GM18951 (cell line): ENCODE measurements around the gene APOD.

ENCODE experiments used
- POLR2A ChIP-seq: IDR thresholded peaks from 4 replicates; pipeline ENCODE4 v1.6.1; 2011; ENCODE audit warnings: mild to moderate bottlenecking; ENCODE audit not compliant: insufficient read length, insufficient read depth; ENCODE audit errors: extremely low read depth
- in situ Hi-C: fragments of 300-500 bp; cut with MboI; formaldehyde crosslinking; loops from one replicate; pipeline ENCODE4 v1.12.0; 2022; ENCODE audit warnings: low sequenced_read_pairs, mixed read lengths, inconsistent platforms; ENCODE audit not compliant: unreplicated experiment

Gene APOD

DNA sequence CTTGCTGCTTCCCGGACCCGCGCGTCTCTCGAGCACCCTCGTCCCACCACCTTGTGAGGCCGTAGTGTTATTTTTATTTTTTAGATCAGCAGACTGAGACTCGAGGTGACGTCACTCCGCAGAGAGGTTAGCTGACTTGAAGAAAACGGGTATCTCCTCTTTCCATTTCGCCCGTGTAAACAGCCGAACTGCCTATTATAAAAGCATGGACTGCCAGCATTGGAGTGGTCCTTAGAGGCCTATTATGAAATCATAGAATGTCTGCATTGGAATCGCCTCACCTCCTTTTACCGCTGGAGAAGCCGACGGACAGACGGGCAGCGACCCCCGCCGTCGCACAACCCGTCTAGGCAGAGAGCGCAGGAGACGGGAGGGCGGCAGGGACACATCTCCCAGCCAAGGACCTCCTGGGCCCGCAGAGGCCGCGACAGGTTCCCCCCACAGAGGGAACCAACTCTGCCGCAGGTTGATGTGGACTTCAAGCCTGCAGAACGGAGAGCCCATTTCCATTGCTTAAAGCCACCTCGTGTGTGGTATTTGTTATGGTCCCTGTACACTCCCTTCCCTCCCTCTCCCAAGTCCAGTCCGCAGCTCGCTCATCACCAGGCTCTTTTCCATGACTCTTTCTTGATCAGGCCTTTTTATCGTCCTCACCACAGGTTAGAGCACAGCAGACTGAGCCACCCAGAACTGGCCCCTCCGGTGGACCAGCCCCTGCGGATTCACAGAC is 40.1 kb downstream of the APOD start:
- in situ Hi-C loops: loop anchor here (25.0 kb wide), 2 partner anchors 406 to 856 kb away; partner anchors contain the start of gene FAM43A
- TF ChIP-seq POLR2A: no peak

DNA sequence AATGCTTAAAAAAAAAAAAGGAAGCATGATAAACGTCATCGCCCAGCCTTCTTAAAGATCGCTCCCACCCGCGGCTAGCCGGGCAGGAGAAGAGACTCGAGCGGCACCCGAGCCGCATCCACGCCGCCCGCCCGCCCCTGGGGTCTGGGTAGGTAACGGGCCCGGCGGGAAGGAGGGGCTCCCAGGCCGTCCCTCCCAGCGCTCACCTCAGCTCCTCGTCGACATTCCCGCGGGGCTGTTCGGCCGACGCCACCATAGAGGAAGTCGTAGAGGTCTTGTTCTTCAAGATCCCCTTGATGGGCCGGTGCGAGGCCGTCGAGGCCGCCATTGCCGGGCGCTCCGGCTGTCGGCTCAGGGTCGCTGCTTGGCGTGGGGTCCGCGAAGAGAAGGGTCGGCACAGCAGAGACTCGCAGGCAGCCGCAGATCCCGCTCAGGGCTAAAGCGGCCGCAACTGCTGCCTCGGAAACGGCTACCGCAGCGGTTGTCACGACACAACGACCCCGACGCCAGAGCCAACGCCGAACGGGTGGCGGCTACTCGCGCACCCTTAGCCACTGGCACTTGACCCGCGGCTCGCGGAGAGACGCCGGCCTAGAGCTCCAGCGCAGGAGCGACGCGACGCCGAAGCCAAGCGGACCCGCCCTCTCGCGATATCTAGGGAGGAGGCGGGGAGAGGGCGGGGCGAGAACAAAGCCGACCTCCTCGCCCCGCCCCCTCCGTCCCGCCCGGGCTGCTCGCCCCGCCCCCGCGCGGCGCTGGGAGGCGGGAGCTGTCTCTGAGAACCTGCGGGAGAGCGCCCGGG is 40.8 kb downstream of the APOD start, which contains the start of gene PPP1R2:
TSS of gene PPP1R2 (minus strand) at position 628 of the 802 bp plus-strand sequence. CDS start at position 328, 300 bp downstream.
- peak; percentile 98 for TF ChIP-seq POLR2A
- in situ Hi-C loops: loop anchor here (25.0 kb wide), 2 partner anchors 406 to 856 kb away; partner anchors contain the start of gene FAM43A

DNA sequence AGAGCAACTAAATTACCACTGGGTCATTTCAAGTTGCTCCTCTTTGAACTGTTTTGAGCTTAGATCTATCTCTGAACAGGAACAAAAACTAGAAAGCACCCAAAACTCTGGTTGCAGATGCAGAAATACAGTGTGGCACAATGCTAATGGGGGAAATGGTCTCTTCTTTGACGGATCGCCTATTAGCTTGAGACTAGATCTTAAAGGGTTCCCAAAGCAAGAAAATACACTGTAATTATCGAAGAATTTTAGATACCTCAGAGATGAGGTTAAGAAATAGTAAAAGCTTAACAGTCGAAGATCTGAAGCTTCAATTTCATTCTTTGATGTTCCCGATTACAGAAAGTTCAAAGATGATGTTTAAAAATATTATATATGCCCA is 41.4 kb downstream of the APOD start:
- in situ Hi-C loops: loop anchor here (25.0 kb wide), 2 partner anchors 405 to 855 kb away; partner anchors contain the start of gene FAM43A
- TF ChIP-seq POLR2A: no peak

DNA sequence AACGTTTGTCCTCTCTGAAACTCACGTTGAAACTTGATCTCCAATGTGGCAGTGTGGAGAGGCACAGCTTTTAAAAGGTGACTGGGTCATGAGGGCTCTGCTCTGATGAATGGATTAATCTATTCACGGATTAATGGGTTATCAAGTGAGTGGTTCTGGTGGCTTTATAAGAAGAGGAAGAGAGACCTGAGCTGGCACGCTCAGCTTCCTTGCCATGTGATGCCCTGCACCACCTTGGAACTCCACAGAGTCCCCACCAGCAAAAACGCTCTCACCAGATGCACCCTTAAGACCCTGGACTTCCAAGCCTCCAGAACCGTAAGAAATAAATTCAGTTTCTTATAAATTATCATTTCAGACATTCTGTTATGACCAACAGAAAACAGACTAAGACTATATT is 43.2 kb downstream of the APOD start:
- no peak for TF ChIP-seq POLR2A
- in situ Hi-C loops: loop anchor here (25.0 kb wide), 2 partner anchors 403 to 853 kb away; partner anchors contain the start of gene FAM43A

DNA sequence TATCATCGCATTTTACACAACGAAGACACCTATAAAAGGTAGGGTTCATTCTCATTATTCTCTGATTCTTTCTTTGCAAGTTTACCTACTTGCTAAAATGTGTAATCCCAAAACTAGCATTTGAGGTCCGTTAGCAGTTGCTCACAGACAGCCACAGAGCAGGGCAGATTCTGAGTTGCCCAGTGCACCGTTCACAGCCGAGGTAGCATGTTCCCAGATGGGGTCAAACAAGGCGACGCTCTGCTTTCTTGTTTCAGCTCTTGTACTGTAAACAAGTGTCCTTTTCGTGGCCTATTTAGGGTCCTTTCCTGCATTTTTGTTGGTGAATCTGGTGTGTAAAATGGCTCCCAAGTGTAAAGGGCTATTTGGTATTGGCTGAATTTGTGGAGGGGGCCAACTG is 43.7 kb downstream of the APOD start:
- in situ Hi-C loops: loop anchor here (25.0 kb wide), 2 partner anchors 403 to 853 kb away; partner anchors contain the start of gene FAM43A
- no peak for TF ChIP-seq POLR2A

DNA sequence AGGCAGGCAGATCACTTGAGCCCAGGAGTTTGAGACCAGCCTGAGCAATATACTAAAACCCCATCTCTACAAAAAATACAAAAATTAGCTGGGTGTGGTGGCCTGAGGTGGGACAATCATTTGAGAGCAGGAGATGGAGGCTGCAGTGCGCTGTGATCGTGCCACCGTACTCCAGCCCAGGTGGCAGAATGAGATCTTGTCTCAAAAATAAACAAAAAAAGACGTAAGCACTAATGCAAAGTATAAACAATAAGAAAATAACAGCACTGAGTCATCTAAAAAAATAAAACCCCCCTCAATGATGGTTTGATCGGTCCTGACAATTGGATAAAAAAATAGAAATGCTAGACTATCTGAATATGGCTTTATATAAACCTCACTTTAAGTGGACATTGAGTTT is 44.3 kb downstream of the APOD start:
- no peak for TF ChIP-seq POLR2A
- in situ Hi-C loops: loop anchor here (25.0 kb wide), 2 partner anchors 402 to 852 kb away; partner anchors contain the start of gene FAM43A

DNA sequence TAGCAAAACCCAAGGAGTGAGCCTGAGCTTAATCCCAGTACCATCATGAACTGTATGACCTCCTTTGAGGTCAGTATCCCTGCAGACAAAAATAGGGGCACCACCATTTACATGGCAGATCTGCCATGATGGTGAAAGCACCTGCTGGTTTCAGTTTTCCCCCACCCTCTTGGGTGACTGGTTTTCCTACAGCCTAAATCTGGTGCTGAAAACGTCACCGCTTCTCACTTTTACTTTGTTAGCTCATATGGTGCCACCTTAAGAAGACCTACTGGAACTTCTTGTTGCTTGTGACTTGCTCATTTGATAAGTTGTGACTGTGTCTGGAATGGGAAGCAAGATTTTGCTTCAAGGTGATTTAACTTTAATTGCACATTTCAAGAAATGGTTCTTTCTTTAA is 45.7 kb downstream of the APOD start:
- no peak for TF ChIP-seq POLR2A
- in situ Hi-C loops: loop anchor here (25.0 kb wide), 2 partner anchors 401 to 851 kb away; partner anchors contain the start of gene FAM43A

DNA sequence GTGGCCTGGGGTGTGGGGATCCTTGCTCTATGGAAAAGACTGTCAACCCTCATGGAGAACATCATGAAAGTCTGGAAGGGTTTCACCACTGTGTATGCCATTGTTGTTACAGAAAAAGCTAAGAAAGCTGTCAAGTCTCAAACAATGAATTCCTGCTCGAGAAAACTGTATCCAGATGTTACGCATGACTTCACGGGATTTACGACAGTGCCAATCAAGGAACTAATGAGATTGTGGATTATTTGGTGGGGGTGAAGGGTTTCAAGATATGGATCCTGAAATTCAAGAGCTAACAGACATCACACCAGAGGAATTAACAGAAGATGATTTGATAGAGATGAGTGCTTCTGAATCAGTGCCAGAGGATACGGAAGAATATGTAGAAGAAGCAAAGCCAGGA is 48.4 kb downstream of the APOD start:
- in situ Hi-C loops: loop anchor here (25.0 kb wide), 2 partner anchors 398 to 848 kb away; partner anchors contain the start of gene FAM43A
- TF ChIP-seq POLR2A: no peak

DNA sequence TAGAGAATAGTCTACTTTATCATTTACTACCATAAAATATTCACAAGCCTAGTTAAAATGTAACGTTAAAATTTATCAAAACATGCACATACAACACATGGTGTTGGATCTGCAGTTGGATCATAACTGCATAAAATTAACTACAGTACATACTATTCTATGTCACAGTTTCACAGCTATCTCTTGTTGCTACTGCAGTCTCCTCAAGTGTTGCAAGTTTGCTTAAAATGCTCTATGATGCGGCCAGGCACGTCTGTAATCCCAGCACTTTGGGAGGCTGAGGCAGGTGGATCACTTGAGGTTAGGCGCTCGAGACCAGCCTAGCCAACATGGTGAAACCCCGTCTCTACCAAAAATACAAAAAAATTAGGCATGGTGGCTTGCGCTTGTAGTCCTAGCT is 50.9 kb downstream of the APOD start:
- TF ChIP-seq POLR2A: no peak

DNA sequence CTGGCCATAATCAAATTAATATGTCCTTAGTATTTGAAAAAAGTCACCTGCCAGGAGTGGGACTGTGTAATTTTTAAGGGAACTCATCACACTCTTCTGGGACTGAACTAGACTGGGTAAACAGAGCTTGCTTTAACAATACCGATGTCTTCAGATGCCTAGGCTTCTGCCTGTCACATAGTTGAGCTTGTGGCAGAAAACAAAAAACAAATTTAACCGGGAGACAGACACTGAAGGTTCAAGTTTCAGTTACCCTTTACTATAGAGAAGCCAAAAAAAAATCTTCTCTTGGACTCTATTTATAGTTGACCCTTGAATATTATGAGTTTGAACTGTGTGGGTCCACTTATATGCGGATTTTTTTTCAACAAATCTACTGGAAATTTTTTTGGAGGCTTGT is 51.4 kb downstream of the APOD start:
- no peak for TF ChIP-seq POLR2A
- in situ Hi-C loops: loop anchor here (25.0 kb wide), 2 partner anchors 395 to 845 kb away; partner anchors contain the start of gene FAM43A

More for the DNA sequence above, 50.9 kb downstream of the APOD start:
- in situ Hi-C loops: loop anchor here (25.0 kb wide), 2 partner anchors 396 to 846 kb away; partner anchors contain the start of gene FAM43A

DNA sequence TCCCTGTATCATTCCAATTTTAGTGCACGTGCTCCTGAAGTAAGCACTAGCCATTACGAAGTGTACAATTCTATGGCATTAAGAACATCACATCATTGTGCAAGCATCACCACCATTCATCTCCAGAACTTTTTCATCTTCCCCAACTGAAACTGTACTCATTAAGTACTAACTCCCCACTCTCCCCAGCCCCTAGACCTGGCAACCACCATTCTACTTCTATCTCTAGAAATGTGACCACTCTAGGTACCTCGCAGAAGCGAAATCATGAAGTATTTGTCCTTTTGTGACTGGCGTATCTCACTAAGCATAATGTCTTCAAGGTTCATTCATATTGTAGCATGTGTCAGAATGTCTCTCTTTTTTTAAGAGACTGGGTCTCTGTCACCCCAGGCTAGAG is 52.1 kb downstream of the APOD start:
- in situ Hi-C loops: loop anchor here (25.0 kb wide), 2 partner anchors 394 to 844 kb away; partner anchors contain the start of gene FAM43A
- TF ChIP-seq POLR2A: no peak

DNA sequence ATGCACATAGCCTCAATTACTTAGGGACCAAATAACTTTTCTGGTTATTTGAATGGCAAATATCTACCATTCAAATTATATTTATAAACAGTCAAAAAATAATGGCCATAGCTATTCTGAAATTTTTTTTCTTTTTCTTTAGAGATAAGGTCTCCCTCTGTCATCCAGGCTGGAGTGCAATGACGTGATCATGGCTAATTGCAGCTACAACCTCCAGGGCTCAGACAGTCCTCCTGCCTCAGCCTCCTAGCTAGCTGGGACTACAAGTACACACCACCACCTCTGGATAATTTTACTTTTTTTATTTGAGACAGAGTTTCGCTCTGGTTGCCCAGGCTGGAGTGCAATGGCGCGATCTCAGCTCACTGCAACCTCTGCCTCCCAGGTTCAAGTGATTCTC is 57.2 kb downstream of the APOD start:
- TF ChIP-seq POLR2A: no peak
- in situ Hi-C loops: loop anchor here (25.0 kb wide), 2 partner anchors 389 to 839 kb away; partner anchors contain the start of gene FAM43A
